Muscle of leg (tissue), 9 donors: Measurements from ENCODE around the gene OR12D2. TPM values are rescaled to one million over a fixed set of nuclear protein-coding genes. Genes with fewer than 3 reads are reported as not detected.

ENCODE experiments used
- polyA plus RNA-seq, 8 donors: library from polyadenylated mRNA; unstranded; fragments of 120-200 nt; gene quantifications; one replicate each; pipeline versions ENCODE4 v1.2.1 to v1.2.3, GENCODE V29; 2013; ENCODE audit warnings: inconsistent platforms in 1 of 8, low replicate concordance in 1 of 8; ENCODE audit not compliant: insufficient read length in 8 of 8, insufficient read depth in 1 of 8
- total RNA-seq: library from RNA; stranded (reverse); fragments of 120-200 nt; gene quantifications from one replicate; pipeline ENCODE4 v1.2.4, GENCODE V29; 2013

OR12D2 gene
- total and polyA plus RNA-seq, 9 donors = not detected

Other genes starting within 250 kb of the OR12D2 start
- gene OR2J2, start 224.7 kb upstream of the OR12D2 start, total RNA-seq = not detected
- gene OR2J2, start 224.7 kb upstream of the OR12D2 start, polyA plus RNA-seq = not detected
- not detected for gene OR14J1, start 93.9 kb upstream of the OR12D2 start, total RNA-seq
- gene OR14J1, start 93.9 kb upstream of the OR12D2 start, polyA plus RNA-seq = under 1 TPM in 6 of 8 donors, not detected in 2; 0.02 to 0.12 (median 0.05) TPM
- not detected for gene OR5V1, start 26.8 kb upstream of the OR12D2 start, total RNA-seq
- gene OR5V1, start 26.8 kb upstream of the OR12D2 start, polyA plus RNA-seq = not detected
- gene OR12D3, start 20.3 kb upstream of the OR12D2 start, total RNA-seq = not detected
- gene OR12D3, start 20.3 kb upstream of the OR12D2 start, polyA plus RNA-seq = not detected
- not detected for gene OR12D1, start 19.3 kb downstream of the OR12D2 start, total RNA-seq
- not detected for gene OR12D1, start 19.3 kb downstream of the OR12D2 start, polyA plus RNA-seq
- gene OR10C1, start 43.7 kb downstream of the OR12D2 start, total RNA-seq = not detected
- gene OR10C1, start 43.7 kb downstream of the OR12D2 start, polyA plus RNA-seq = not detected
- gene OR11A1, start 61.4 kb downstream of the OR12D2 start, total RNA-seq = not detected
- not detected for gene OR11A1, start 61.4 kb downstream of the OR12D2 start, polyA plus RNA-seq
- gene OR2H1, start 61.5 kb downstream of the OR12D2 start, total RNA-seq = not detected
- under 1 TPM in 1 of 8 donors, not detected in 7; 0.14 TPM for gene OR2H1, start 61.5 kb downstream of the OR12D2 start, polyA plus RNA-seq
- not detected for gene MAS1L, start 92.3 kb downstream of the OR12D2 start, total RNA-seq
- gene MAS1L, start 92.3 kb downstream of the OR12D2 start, polyA plus RNA-seq = not detected
- gene UBD, start 164.1 kb downstream of the OR12D2 start, total RNA-seq = 0.31 TPM
- gene UBD, start 164.1 kb downstream of the OR12D2 start, polyA plus RNA-seq = 1 to 10 TPM in 1 of 8 donors, under 1 TPM in 6, not detected in 1; 0.15 to 1.6 (median 0.32) TPM
- gene OR2H2, start 189.5 kb downstream of the OR12D2 start, total RNA-seq = not detected
- gene OR2H2, start 189.5 kb downstream of the OR12D2 start, polyA plus RNA-seq = under 1 TPM; 0.04 to 0.32 (median 0.15) TPM
- gene GABBR1, start 237.6 kb downstream of the OR12D2 start, total RNA-seq = 14.0 TPM
- gene GABBR1, start 237.6 kb downstream of the OR12D2 start, polyA plus RNA-seq = 10 to 100 TPM; 22.6 to 48.4 (median 37.0) TPM